ENCODE data around the gene RNF130. TPM values are rescaled to one million over a fixed set of nuclear protein-coding genes. Genes with fewer than 3 reads are reported as not detected.

RNF130 gene
- total and polyA plus RNA-seq, 2 of the 13 experiments (the other 11 are each of a cell fraction or from before 2014, with no cell fraction given) = 28.2 to 28.3 TPM

DNA sequence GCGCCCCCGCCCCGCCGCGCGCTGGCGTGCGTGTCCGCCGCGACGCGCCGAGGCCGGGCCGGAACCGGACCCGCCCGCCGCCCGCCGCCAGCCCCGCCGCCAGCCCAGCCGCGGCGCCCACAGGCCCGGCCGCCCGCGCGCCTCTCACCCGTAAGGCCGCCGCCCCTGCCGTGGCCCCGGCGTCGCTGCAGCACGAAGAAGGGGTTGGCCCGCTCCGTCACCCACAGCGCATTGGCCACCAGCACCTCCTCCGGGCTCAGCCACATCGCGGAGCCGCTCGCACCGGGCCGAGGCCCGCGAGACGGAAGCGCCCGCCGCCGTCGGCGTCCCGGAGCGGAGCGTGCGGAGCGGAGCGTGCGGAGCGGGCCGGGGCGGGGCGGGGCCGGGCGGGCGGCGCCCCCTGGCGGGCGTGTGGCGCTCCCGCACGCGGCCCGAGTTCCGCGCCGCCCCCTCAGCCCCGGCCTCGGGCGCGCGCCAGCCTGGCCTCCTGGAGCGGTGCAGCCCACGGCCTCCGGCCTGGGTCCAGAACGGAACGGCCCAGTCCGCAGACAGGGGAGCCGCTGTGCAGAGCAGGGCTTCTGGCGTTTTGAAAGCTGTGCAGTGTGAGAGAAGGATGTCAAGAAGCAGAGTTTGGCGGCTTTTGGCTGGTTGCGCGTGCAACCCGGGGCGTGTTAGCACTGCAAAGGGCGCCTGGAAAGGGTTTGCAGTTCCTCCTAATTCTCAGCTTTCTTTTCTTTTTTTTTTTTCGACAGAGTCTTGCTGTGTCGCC is 163.8 kb downstream of the RNF130 start, which contains the start of gene TBC1D9B (continued):
- TF ChIP-seq NFYB (CRISPR knock-in tag; IDR thresholded peaks at IDR 0.05) = no peak
- peak; percentile 94 for TF ChIP-seq ZFY (CRISPR knock-in tag; IDR thresholded peaks at IDR 0.05)
- TF ChIP-seq MAFG (CRISPR knock-in tag; IDR thresholded peaks at IDR 0.05) = no peak
- TF ChIP-seq ZFYVE20 (CRISPR knock-in tag; IDR thresholded peaks at IDR 0.05; ENCODE audit: borderline replicate concordance, low read depth) = no peak
- peak; percentile 33; the same call in 1 of the 2 replicates for TF ChIP-seq SIN3A (IDR thresholded peaks at IDR 0.05; ENCODE audit: borderline replicate concordance, low read depth, low read length)
- TF ChIP-seq ZNF138 (CRISPR knock-in tag; IDR thresholded peaks at IDR 0.05; ENCODE audit: low read depth) = 0 out of 2 replicates have a peak, but pooled peaks have one; percentile 35
- peak; percentile 63; the same call in 1 of the 2 replicates for TF ChIP-seq BORCS8-MEF2B (CRISPR knock-in tag; IDR thresholded peaks at IDR 0.05)
- TF ChIP-seq ZNF709 (CRISPR knock-in tag; IDR thresholded peaks at IDR 0.05) = 0 out of 2 replicates have a peak, but pooled peaks have one; percentile 36
- no peak for TF ChIP-seq KLF9 (CRISPR knock-in tag; IDR thresholded peaks at IDR 0.05; ENCODE audit: low read depth)
- TF ChIP-seq ZNF687 (CRISPR knock-in tag; IDR thresholded peaks at IDR 0.05) = peak; percentile 62
- no peak for TF ChIP-seq IKZF4 (CRISPR knock-in tag; IDR thresholded peaks at IDR 0.05; ENCODE audit: borderline replicate concordance, low read depth, not compliant biosample characterization)
- peak; percentile 85 for TF ChIP-seq ZBTB14 (CRISPR knock-in tag; IDR thresholded peaks at IDR 0.05)
- TF ChIP-seq ARNT2 (CRISPR knock-in tag; IDR thresholded peaks at IDR 0.05; ENCODE audit: low read depth) = peak; percentile 48; the same call in 1 of the 2 replicates
- TF ChIP-seq ZNF574 (CRISPR knock-in tag; IDR thresholded peaks at IDR 0.05) = peak; percentile 56
- TF ChIP-seq POLR2A (IDR thresholded peaks at IDR 0.05; ENCODE audit: insufficient read depth in 1 of 2, low read depth in 2 of 2, low read length in 2 of 2) = peak; percentile 63 to 68
